HG03565 (cell line): Measurements from ENCODE around the gene RNF125.

Experiments
- ATAC-seq: cut with Tn5 transposase; IDR thresholded peaks from one replicate; pipeline ENCODE4 v1.9.1; 2021; ENCODE audit warnings: mild to moderate bottlenecking, moderate library complexity; ENCODE audit not compliant: unreplicated experiment

The RNF125 gene

DNA sequence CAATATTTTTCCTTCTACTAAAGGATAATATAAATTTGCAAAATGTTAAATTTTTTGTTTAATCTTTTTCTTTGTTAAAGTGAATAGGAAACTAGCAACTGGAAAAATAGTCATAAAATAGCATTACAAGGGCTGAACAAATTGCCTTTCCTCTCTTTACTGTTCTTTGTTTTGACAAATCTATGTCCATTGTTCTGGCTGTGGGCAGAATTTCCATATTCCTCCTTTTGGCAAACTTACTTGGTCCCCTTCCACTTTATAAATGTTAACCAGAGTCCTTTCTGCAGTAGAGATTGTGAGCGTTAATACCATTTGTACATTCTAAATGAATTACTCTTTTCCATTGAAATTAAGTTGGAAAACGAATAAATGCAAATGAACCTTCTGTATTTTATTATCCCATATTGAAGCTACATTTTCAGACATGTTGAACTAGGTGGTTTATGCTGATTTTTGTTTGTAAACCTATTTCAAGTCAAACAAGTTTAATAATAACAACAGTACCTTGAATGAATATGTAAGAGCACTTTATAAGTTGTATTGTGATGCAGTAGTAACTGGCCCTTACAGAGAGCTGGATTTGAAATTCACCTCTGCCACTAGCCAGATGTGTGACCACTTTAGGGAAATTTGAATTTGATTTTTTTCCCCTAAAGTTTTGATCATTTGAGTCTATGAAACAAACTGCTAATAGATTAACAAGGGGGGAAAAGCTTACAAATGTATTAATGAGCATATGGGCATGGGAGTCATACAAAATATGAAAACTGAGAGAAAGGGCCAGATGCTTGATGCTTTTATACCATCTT lies 3.3 kb downstream of the RNF125 start:
- ATAC-seq = no peak

DNA sequence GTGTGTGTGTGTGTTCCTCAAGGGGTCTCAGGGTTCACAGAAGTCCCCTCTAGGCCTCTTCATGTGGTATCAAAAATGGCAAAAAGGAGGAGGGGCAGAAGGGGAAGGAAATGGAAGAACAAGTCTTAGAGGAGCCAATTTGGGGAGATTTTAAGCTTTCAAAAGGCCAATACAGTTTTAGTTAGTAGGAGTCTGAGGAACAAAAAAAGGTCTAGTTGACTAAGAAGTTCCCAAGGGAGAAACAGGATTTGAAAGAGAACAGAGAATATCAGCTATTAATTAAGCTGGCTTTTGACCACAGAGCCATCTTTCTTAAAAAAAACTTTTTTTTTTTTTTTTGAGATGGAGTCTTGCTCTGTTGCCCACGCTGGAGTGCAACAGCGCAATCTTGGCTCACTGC lies 7.1 kb downstream of the RNF125 start:
- no peak for ATAC-seq

DNA sequence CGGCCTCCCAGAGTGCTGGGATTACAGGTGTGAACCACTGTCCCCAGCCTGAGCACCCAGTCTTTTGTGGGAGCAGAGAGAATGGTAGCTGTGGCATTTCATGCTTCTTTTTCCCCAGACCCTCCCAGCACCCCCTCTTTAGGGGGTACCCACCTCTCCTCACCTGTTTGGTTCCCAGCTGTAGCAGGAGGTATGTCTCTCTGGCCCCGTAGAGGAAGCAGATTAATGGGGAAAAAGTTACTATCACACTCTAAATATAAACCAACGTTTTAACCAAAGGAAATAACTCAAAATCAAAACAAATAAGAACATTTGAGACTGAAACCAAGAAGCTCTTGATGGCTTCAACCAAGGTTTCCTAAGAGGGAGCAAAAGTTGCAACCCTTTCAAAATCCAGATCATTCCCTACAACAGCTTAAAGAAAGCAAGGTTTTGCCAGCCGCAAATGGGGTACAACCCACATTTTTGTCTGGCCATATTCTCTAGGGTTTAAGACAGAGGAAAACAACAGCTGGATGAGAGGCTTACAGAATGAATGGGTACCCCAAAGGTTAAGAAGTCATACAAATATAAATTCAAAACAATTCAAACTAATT lies 8.0 kb downstream of the RNF125 start:
- no peak for ATAC-seq

DNA sequence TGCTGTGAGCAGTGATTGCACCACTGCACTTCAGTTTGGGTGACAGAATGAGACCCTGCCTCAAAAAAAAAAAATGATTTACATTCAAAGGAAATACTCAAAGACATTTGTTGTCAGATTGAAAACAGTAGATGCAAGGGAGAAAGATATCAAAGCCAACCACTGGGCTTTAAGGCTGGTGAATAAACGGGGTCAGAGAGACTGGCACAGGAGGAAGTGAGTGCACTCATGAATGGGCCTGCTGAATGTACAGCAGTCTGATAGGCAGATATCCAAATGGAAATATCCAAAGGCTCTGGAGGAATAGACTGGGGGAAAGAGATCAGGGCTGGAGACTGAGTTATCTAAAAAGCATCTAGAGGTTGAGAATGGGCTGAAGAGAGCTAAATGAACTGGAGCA lies 10.9 kb downstream of the RNF125 start:
- no peak for ATAC-seq

DNA sequence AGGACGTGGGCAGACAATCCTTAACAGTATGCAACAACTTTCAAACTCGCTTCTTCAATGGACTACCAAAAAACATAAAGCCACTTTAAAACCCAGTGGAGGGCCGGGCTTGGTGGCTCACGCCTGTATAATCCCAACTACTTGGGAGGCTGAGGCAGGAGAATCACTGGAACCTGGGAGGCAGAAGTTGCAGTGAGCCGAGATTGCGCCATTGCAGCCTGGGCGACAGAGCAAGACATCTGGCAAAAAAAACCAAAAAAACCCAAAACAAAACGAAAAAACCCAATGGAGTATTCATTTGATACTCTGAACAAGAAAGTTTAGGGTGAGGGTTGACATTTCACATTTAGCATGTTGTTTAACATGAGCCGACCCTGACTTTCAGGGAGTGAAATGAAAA lies 14.0 kb downstream of the RNF125 start:
- ATAC-seq = no peak

DNA sequence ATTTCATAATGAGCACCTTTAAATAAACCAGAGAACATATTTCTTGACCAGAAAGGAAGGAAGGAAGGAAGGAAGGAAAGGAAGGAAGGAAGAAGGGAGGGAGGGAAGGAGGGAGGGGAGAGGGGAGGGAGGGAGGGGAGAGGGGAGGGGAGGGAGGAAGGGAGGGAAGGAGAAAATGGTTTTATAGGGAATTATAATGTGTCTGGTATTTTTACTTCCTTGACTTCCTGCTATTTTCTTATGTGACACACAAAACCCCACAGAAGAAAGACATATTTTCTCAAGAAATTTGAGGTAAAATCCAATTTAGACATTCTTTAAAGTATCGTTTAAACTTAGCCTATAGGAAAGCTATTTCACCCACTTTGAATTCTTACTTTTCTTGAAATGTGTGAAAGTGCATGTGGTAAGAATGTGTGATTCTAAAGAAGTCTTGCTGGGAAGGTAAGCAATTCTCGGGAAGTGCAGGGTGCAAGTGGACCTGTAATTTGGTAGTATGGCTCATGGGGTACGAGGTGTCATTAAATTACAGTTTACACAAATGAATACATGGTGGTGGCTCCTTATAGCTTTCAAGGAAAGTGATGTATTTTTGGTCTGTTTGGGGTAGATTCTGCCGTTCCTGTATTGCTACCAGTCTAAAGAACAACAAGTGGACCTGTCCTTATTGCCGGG lies 18.0 kb downstream of the RNF125 start:
- ATAC-seq = no peak

DNA sequence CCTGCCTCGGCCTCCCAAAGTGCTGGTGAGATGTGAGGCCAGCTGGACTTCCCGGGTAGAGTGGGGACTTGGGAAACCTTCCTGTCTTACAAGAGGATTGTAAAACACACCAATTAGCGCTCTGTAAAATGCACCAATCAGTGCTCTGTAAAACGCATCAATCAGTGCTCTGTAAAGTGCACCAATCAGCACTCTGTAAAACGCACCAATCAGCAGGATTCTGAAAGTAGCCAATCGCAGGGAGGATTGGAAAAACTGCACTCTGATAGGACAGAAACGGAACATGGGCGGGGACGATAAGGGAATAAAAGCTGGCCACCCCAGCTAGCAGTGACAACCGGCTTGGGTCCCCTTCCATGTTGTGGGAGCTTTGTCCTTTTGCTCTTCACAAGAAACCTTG lies 19.0 kb downstream of the RNF125 start:
- ATAC-seq = no peak

DNA sequence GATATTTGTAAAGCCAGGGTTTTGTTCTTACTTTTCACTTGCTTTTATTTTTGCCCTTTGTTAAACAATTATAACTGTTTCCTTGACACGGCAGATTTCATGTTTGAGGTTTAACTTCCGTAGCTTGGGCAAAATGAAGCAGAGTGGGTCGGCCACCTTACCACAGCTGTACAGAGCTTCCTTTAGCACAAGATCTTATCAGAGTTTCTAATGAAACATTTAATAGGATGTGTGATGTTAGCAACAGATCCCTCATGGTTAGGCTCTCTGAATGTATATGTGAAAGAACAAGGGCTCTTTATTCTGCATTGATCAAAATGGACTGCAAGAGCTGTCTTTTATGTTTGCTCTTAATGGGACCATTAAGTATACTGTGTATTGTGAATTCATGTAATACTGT lies 22.3 kb downstream of the RNF125 start:
- ATAC-seq = peak; percentile 69

DNA sequence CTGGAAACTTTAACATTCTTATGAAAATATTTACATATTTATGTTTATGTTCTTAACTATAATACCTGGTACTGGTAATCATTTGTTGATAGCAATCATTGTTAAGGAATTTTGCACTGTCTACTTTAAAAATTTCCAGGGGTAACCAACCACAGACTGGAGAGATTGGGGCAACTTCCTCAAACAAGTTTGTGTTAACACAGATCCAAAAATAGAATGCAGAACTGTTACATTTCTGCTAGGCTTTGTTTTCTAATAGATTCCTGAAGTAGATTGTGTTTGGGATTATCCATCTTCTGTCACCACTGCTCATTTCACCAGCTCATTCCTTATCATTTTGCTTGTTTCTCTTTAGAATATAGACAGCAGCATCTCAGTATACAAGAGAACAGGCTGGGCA lies 23.7 kb downstream of the RNF125 start:
- no peak for ATAC-seq

DNA sequence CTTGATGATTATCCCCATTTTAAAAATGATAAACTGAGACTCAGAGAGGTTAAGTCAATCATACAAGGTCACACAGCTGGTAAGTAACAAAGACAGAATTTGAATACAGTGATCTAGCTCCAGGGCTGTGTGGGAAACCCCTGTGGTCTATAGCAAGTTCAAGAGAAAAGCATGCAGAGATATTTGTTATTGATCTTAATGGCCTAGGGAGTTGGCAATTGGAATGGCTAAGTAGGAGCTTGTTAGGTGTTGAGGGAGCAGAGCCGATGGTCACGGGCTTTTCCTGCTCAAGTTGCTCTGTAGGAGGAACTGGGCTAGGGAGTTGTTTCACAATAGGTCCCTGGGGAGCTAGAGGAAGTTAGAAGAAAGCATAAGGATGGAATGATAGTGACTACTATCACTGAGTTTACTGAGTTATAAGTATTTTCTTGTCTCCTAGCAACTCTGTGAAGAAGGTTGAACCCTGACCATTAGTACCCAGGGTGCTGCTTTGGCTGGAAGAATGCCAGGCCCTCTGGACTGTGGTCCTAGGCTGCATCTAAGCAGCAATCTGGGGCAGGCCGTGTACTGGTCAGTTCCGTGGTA lies 30.0 kb downstream of the RNF125 start:
- peak; percentile 57 for ATAC-seq

DNA sequence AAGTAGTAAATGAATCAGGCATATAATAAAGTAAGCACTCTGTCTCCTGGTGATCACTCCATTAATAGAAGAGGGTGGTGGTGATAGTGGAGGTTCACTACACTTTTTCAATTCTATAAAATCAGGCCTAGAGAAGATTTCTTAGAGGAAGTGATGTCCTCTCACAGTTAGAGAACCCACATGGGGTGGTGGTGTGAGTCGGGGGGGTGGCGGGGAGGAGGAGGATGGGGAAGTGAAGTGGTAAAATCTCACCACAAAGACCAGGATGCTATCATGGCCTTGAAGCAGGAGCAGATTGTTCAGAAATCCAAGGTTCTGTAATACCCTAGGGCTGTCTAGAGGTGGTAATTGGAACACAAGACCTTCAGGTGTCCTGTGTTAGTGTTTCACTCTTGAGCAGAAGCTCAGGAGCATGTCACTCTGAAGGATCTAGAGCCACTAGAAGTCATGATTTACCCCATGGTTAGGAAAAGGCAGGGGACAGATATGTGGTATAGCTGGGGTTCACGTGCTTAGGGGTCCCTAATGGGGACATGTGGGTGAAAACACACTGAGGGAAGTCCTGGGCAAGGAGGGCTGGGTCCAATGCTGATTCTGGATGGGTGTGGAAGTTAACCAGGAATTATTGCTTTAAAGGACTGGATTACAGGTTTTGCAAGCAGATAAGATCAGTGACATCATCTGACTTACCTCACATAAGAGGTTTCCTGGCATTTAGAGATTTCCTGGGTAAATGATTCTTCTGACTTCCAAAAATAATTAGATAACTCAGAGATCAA lies 31.0 kb downstream of the RNF125 start:
- ATAC-seq = no peak

DNA sequence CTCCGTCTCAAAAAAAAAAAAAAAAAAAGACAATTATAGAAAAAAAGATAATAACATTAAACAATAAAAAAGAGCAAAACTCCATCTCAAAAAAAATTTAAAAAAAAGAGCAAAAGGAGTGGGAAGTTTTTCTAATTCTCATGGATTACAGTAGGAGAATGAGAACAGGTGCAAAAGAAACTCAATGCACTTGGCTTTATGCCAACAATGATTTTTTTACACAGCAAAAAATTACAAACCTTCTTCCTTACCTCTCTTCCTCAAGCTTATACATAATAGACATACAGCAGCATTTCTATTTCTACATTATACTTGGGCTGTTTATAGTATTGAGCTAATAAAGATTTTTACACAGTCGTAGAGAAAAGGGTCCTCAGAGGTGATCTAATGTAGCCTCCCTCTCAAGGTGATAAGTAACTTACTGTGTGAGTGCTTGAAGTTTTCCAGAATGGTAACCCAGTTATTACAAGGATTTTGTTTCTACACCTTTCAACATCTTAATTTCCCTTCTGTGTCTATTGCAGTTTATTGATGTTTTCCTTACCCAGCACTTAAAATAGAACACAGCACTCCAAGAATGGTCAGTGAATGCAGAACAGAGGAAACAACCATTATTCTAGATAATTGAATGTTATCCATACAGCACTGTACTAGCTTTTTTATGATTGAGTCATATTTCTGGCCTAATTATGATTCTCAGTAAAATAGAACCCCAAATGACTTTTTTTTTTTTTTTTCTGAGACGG lies 38.2 kb downstream of the RNF125 start:
- no peak for ATAC-seq

DNA sequence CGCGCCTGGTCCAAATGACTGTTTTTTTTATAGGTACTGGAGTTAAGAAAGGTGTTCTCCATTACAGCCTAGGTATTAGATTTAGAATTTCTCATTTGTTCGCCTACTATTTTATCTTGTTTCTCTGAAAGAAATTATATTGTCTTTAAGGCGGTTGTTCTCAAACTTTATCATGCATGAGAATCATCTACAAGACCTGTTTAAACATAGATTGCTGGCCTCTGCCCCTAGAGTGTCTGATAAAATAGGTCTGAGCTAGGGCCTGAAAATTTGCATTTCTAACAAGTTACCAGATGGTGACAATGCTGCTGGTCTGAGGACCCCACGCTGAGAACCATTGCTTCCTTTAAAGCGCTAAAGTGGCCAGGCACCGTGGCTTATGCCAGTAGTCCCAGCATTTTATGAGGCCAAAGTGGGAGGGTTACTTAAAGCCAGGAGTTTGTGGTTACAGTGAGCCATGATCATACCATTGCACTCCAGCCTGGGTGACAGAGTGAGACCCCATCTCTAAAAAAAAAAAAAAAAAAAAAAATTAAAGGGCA lies 39.1 kb downstream of the RNF125 start:
- no peak for ATAC-seq

DNA sequence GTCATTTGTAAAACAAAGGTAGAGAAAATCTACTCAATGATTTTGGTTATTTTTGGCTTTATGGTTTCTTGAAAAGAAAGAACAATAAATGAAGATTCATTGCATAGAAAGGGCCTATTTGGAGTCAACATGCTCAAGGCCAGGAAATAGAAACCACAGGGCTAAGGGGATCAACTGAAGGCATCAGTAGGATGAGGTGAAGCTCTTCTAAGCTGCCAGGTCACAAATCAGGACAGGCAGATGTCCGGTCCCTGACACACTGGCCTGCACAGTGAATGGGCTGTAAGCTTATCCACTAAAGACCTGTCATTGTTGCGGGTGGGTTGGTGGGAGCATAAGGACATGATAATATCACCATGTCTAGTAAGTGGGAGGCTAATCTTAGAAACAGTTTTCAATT lies 41.4 kb downstream of the RNF125 start:
- no peak for ATAC-seq

DNA sequence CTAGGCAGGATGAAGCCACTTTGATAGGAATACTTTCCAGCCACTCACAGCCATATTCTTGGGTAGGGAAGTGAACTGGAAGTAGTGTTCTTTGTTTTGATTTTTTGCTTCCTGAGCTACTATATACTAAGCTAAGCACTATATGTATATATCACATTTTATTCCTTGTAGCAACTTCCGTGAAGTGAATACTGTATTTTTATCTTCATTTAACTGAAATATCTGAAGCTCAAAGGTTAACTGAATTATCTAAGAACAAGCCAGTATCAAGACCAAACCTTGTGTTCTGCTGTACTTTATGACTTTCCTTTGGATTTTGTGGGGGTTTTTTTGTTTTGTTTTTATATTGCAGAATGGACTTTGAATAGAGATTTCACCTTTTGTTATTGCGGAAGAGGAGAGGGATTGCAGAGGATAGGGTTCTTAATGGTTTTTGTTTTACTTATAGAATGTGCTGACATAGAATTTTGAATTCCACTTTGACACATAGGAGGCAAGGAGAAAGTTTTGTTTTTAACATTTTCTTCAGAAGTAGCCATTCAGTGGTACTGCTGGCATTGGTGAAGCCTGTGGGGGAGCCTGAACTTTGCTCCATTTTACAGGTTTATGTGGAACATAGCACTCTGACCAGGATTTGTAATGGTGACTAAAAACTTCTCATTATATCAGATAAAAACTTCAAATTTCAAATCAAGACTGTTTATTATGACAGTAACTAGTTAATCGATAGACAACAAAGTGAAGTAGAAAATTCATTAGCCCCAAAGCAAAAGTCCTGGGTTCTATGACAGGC lies 48.9 kb downstream of the RNF125 start:
- no peak for ATAC-seq

DNA sequence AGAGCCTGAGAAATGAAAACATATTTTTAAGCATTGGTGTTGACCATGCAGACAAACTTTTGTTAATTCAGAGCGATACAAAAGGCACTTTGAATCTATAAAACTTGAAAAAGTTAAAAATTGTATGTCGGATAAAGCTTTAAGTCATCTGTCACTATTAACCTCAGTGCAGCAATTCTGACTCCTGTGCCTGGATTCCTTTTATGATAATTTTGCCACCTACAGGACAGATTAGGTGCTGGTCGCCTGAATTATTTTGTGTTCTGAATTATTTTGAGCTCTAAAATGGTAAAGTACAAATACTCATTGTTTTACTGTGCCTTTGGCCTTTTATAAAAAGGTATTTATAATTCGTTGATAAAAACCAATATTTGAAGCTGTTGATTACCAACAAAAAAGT lies 53.7 kb downstream of the RNF125 start:
- no peak for ATAC-seq

DNA sequence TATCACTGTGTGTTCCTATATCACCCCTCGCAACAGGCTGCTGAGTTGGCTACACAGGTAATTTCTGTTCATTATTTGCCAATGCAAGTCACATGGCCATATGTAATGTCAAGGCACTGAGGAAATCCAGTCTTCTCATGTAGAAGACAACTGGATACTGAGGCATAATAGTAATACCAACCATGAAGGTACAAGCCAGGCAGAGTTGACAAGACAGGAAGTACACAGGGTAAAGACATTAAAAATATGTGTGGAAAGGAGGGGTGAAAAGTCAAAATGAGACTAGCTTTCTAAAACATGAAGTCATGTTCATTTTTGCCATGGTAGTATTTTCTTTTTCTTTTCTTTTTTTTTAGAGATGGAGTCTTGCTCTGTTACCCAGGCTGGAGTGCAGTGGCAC lies 55.6 kb downstream of the RNF125 start:
- no peak for ATAC-seq

DNA sequence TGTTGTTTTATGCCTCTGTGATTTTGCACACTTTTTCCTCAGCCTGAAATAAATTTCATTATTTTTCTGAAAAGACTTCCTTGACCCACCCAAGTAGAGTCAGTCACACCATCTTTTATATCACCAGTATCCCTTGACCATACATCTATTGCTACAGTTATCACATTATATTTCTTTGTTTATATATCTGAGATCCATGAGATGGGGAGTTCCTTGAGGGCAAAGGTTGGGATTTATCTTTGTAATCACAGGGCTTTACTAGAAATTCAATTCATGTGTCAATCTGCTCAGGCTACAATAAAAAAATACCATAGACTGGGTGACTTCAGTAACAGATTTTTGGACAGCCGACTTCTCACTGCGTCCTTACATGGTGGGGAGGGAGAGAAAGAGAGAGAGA lies 60.2 kb downstream of the RNF125 start:
- no peak for ATAC-seq

DNA sequence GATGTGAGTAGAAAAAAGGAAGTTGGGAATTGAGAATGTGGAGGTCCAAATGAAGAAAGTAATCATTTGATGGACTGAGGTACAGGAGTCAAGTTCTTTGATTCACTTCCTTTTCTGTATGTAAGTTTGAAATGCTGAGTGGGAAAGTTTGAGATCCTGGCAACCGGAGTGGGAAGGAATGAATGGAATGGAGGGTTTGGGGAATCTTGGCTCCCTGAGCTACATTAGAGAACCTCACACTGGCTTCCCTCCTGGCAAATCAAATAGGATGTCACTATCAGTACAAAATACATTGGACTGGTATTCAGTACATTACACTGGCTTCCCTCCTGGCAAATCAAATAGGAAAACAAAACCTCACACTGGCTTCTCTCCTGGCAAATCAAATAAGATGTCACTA lies 63.3 kb downstream of the RNF125 start:
- no peak for ATAC-seq
